Measurements from ENCODE around the gene TMEM109.

The TMEM109 gene

DNA sequence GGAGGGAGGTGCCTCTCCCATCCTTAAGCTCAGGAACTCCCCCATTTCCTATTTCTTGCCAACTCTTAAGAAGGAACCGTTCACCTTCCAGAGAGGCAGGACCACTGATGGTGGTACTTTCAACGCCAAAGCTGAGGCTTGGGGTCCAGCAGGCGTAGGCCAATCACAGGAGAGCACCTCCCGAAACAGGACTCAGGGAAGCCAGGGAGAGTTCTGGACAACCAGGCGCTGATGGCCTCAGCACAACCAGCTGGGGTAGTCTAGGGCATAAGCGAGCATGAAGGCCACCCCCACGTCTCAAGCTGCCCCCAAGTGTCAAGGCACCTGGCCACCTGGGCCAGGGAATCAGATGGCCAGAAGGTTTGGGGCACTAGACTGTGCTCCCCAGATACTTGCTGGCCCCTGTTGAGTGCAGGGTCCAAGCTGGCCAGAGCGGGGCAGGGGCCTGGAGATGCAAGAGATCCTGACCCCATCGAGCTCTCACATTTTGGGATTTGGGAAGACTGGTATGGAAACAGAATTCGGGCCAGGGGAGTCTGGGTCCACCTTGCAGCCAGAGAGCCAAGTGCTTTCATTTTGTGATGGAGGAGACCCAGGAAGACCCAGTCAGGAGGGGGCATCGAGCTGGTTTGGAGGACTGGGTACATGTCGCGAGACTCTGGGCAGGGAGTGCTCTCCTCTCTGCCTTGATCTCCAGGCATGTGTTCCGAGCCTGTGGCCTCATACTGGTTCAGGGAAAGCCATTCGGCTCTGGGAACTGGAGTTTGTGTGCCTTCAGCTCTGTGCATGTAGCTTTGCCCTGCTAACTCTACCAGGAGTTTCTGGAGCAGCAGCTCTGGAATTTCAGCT lies 58.4 kb downstream of the TMEM109 start:
- DNase-seq: peak; percentile 52

Measured in CD4-positive, alpha-beta T cell treated with Interleukin-10 for 1 hour (primary cell).